HG02588 (cell line): ENCODE measurements around the gene FOXG1.

Experiments
- ATAC-seq: cut with Tn5 transposase; IDR thresholded peaks from one replicate; pipeline ENCODE4 v1.9.1; 2021; ENCODE audit warnings: mild to moderate bottlenecking, moderate library complexity; ENCODE audit not compliant: unreplicated experiment

FOXG1 gene

GRCh38 chr14:28761438-28762291 is 4.9 kb upstream of the FOXG1 start:
- ATAC-seq: no peak

GRCh38 chr14:28762303-28762954 is 4.2 kb upstream of the FOXG1 start:
- ATAC-seq: no peak

GRCh38 chr14:28762955-28763326 is 3.6 kb upstream of the FOXG1 start:
- ATAC-seq: no peak

- no peak for ATAC-seq
Observed at GRCh38 chr14:28763751-28764256, 2.8 kb upstream of the FOXG1 start.

GRCh38 chr14:28764257-28765160 is 2.1 kb upstream of the FOXG1 start:
- ATAC-seq: no peak

GRCh38 chr14:28765169-28765830 is 1.3 kb upstream of the FOXG1 start:
- ATAC-seq: no peak

- ATAC-seq: no peak
Observed at GRCh38 chr14:28765831-28766468, 637 bp upstream of the FOXG1 start.

GRCh38 chr14:28767030-28767852 is 654 bp downstream of the FOXG1 start:
- no peak for ATAC-seq

- ATAC-seq: no peak
Observed at GRCh38 chr14:28767853-28768741, 1.5 kb downstream of the FOXG1 start.

GRCh38 chr14:28769276-28769880 is 2.8 kb downstream of the FOXG1 start:
- ATAC-seq: no peak

- no peak for ATAC-seq
Observed at GRCh38 chr14:28770061-28770460, 3.5 kb downstream of the FOXG1 start.

- ATAC-seq: no peak
Observed at GRCh38 chr14:28770630-28771029, 4.0 kb downstream of the FOXG1 start.

GRCh38 chr14:28771168-28771567 is 4.6 kb downstream of the FOXG1 start:
- no peak for ATAC-seq

- ATAC-seq: no peak
Observed at GRCh38 chr14:28772613-28773012, 6.0 kb downstream of the FOXG1 start.

- ATAC-seq: no peak
Observed at GRCh38 chr14:28773176-28773575, 6.6 kb downstream of the FOXG1 start.

- no peak for ATAC-seq
Observed at GRCh38 chr14:28773861-28774691, 7.5 kb downstream of the FOXG1 start.
